Breast epithelium (tissue), 4 donors: ENCODE results near the gene TSPAN32. TPM values are rescaled to one million over a fixed set of nuclear protein-coding genes. Genes with fewer than 3 reads are reported as not detected.

Experiments
- DNase-seq, 2 donors: peaks; one replicate each; pipeline ENCODE4 v3.0.0-alpha.2; 2019; ENCODE audit warnings: low spot score in 2 of 2
- H3K27ac ChIP-seq, 2 donors: fragments of 200-600 bp; sonication (generic) in 1 of 2; one replicate each; pipeline ENCODE4 v1.5.1; 2016 to 2019; ENCODE audit warnings: mild to moderate bottlenecking in 1 of 2
- H3K27me3 ChIP-seq, 2 donors: fragments of 200-600 bp; sonication (generic) in 1 of 2; one replicate each; pipeline versions ENCODE4 v1.5.1 to v1.6.0; 2017 to 2019; ENCODE audit warnings: control low read depth in 1 of 2, mild to moderate bottlenecking in 1 of 2
- H3K36me3 ChIP-seq: fragments of 200-600 bp; one replicate; pipeline ENCODE4 v1.5.1; 2019
- H3K4me1 ChIP-seq, 2 donors: fragments of 200-600 bp; sonication (generic); one replicate each; pipeline ENCODE4 v1.5.1; 2016 to 2019; ENCODE audit warnings: control low read depth in 1 of 2
- H3K4me3 ChIP-seq, 3 donors: fragments of 200-600 bp; sonication (generic); 1 replicate in 2 of 3; 2 replicates in 1 of 3; pipeline ENCODE4 v1.5.1; 2016 to 2019; ENCODE audit warnings: mild to moderate bottlenecking in 3 of 3, moderate library complexity in 2 of 3
- H3K9me3 ChIP-seq, 2 donors: fragments of 200-600 bp; sonication (generic) in 1 of 2; one replicate each; pipeline ENCODE4 v1.5.1; 2016 to 2019; ENCODE audit warnings: control low read depth in 1 of 2
- CTCF ChIP-seq, 3 donors: fragments of 450-650 bp; IDR thresholded peaks; one replicate each; pipeline ENCODE4 v1.5.1; 2016 to 2017; ENCODE audit warnings: antibody characterized with exemption in 3 of 3, mild to moderate bottlenecking in 3 of 3, moderate library complexity in 3 of 3
- POLR2A ChIP-seq: fragments of 450-650 bp; IDR thresholded peaks from one replicate; pipeline ENCODE4 v1.6.1; 2016; ENCODE audit warnings: antibody characterized with exemption, mild to moderate bottlenecking, moderate library complexity
- POLR2AphosphoS5 ChIP-seq, 3 donors: sonication (generic); formaldehyde crosslinking; IDR thresholded peaks; one replicate each; pipeline ENCODE4 v1.6.1; 2017; ENCODE audit warnings: antibody characterized with exemption in 3 of 3
- intact Hi-C: fragments of 100-400 bp; cut with DNase I; formaldehyde crosslinking; loops from one replicate; pipeline ENCODE4 v1.15.1; 2023; ENCODE audit warnings: low total_unique reads
- total RNA-seq, 3 donors: library from RNA; depleted of rRNA; stranded (reverse); fragments of >200 nt; gene quantifications; one replicate each; pipeline ENCODE4 v1.1.0, GENCODE V29; 2016

The TSPAN32 gene
- total RNA-seq, 3 donors from 2014 or later, result 0.33 to 2.4 (median 1.0) TPM

- H3K36me3 ChIP-seq, result no peaks in the 10 kb centered on the region
- H3K9me3 ChIP-seq, result no peaks in the 10 kb centered on the region
- no peak overlapping the region for H3K4me3 ChIP-seq
- no peak overlapping the region for H3K27ac ChIP-seq
- intact Hi-C loops, result loop anchor here (5.0 kb wide), 1 partner anchor 101 kb away; no protein-coding TSS in a partner anchor
- TF ChIP-seq POLR2A (no peak), POLR2AphosphoS5 (IDR thresholded peaks at IDR 0.05) (no peak), CTCF (IDR thresholded peaks at IDR 0.05) (no peak)
- DNase-seq, result peak in 1 of 2 donors; percentile 13
- H3K4me1 ChIP-seq, result no peaks in the 10 kb centered on the region
- no peaks in the 10 kb centered on the region for H3K27me3 ChIP-seq
Measured at GRCh38 chr11:2298131-2298794, 3.5 kb upstream of the TSPAN32 start.

- intact Hi-C loops, result loop anchor here (5.0 kb wide), 1 partner anchor 102 kb away; no protein-coding TSS in a partner anchor
- Histone ChIP-seq H3K36me3 (no peaks in the 10 kb centered on the region), H3K9me3 (no peaks in the 10 kb centered on the region), H3K27me3 (no peaks in the 10 kb centered on the region), H3K27ac (no peak overlapping the region), H3K4me1 (no peaks in the 10 kb centered on the region), H3K4me3 (no peak overlapping the region)
- TF ChIP-seq POLR2AphosphoS5 (IDR thresholded peaks at IDR 0.05) (no peak), CTCF (IDR thresholded peaks at IDR 0.05) (peak in 2 of 3 donors; percentile 58 to 67), POLR2A (no peak)
- DNase-seq, result peak; percentile 39 to 65
Measured at GRCh38 chr11:2298795-2299761, 2.7 kb upstream of the TSPAN32 start.

GRCh38 chr11:2299773-2300172 lies 2.0 kb upstream of the TSPAN32 start:
- Histone ChIP-seq H3K9me3 (no peaks in the 10 kb centered on the region), H3K4me1 (no peaks in the 10 kb centered on the region), H3K27ac (no peak overlapping the region), H3K27me3 (no peaks in the 10 kb centered on the region), H3K36me3 (no peaks in the 10 kb centered on the region), H3K4me3 (no peak overlapping the region)
- TF ChIP-seq POLR2AphosphoS5 (IDR thresholded peaks at IDR 0.05) (no peak), POLR2A (no peak), CTCF (IDR thresholded peaks at IDR 0.05) (no peak)
- DNase-seq, result peak in 1 of 2 donors; percentile 3
- intact Hi-C loops, result loop anchor here (5.0 kb wide), 1 partner anchor 102 kb away; no protein-coding TSS in a partner anchor

- Histone ChIP-seq H3K4me1 (peaks cover 0 to under 1% of the 10 kb centered on the region in 2 donors), H3K27me3 (no peaks in the 10 kb centered on the region), H3K36me3 (no peaks in the 10 kb centered on the region), H3K9me3 (no peaks in the 10 kb centered on the region), H3K27ac (no peak overlapping the region), H3K4me3 (no peak overlapping the region)
- intact Hi-C loops, result no loop called here
- no peak for TF ChIP-seq CTCF (IDR thresholded peaks at IDR 0.05)
- TF ChIP-seq POLR2A, result no peak
- no peak for TF ChIP-seq POLR2AphosphoS5 (IDR thresholded peaks at IDR 0.05)
- DNase-seq, result peak; percentile 16 to 50
Measured at GRCh38 chr11:2300290-2300935, 1.4 kb upstream of the TSPAN32 start.
